ENCODE data around the gene APLP2.

DNA sequence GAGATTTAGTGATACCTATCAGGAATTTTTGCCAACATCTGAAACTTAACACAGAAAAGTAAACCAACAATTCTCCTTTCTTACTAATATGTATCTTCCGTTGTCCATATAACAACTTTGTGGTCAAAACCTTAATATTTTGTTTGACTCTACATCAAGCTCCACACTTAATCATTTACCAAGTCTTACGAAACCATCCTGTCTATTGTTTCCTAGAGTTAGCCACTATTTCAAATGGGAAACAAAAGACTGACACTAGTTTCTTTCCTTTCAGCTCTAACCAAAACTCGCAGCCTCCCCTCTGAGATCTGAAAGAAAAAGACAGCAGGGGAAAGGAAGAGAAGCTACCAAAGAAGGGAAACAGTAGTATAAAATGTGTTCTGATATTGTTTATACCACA, 40.6 kb upstream of the APLP2 start:
- TF ChIP-seq, protein P1, sequence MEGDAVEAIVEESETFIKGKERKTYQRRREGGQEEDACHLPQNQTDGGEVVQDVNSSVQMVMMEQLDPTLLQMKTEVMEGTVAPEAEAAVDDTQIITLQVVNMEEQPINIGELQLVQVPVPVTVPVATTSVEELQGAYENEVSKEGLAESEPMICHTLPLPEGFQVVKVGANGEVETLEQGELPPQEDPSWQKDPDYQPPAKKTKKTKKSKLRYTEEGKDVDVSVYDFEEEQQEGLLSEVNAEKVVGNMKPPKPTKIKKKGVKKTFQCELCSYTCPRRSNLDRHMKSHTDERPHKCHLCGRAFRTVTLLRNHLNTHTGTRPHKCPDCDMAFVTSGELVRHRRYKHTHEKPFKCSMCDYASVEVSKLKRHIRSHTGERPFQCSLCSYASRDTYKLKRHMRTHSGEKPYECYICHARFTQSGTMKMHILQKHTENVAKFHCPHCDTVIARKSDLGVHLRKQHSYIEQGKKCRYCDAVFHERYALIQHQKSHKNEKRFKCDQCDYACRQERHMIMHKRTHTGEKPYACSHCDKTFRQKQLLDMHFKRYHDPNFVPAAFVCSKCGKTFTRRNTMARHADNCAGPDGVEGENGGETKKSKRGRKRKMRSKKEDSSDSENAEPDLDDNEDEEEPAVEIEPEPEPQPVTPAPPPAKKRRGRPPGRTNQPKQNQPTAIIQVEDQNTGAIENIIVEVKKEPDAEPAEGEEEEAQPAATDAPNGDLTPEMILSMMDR (IDR thresholded peaks at IDR 0.05), result no peak
- no peak for TF ChIP-seq POLR2A (IDR thresholded peaks at IDR 0.05)

Measured in Peyer's patch (tissue), 4 donors.